ENCODE data around the gene GRM8.

GRM8 gene

DNA sequence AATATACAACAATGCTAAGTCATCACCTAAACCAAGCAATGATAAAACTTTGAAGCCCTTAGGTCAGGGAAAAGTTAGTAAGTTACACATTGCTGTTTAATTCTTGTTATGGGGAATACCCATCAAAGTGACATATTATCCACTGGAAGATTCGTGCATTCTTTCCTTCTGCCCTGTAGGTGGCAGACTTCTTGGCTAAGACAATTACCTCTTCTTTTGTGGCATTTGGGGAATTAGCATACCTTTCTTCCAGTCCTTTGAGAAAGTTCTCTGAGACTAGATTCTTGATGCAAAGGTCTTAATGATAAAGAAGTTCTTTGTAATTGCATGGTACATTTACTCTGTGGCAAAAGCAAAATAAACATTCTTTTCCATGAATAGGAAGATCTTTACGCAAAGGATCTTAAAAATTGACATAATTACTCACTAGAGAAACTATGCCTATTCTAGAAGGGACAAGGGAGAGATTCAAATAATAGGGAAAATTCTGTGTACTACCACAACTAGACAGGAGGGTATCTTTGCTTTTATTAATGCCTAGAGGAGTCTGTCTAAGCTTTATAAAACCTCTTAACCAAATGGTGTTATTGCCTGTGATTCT, 395.9 kb downstream of the GRM8 start:
- H3K27ac ChIP-seq (ENCODE audit: low read depth, low read length, poor library complexity, severe bottlenecking) = no peak overlapping the region
- no peaks in the 10 kb centered on the region for H3K9me3 ChIP-seq (ENCODE audit: low read length)
- H4K20me1 ChIP-seq (ENCODE audit: insufficient read depth, low read length) = 0 out of 2 replicates have a peak, but pooled peaks cover 5% of the 10 kb centered on the region
- no peaks in the 10 kb centered on the region for H3K27me3 ChIP-seq (ENCODE audit: insufficient read depth, low read length)
- TF ChIP-seq EZH2 (IDR thresholded peaks at IDR 0.05; ENCODE audit: borderline replicate concordance, low read length) = no peak
- TF ChIP-seq, protein P1, sequence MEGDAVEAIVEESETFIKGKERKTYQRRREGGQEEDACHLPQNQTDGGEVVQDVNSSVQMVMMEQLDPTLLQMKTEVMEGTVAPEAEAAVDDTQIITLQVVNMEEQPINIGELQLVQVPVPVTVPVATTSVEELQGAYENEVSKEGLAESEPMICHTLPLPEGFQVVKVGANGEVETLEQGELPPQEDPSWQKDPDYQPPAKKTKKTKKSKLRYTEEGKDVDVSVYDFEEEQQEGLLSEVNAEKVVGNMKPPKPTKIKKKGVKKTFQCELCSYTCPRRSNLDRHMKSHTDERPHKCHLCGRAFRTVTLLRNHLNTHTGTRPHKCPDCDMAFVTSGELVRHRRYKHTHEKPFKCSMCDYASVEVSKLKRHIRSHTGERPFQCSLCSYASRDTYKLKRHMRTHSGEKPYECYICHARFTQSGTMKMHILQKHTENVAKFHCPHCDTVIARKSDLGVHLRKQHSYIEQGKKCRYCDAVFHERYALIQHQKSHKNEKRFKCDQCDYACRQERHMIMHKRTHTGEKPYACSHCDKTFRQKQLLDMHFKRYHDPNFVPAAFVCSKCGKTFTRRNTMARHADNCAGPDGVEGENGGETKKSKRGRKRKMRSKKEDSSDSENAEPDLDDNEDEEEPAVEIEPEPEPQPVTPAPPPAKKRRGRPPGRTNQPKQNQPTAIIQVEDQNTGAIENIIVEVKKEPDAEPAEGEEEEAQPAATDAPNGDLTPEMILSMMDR (IDR thresholded peaks at IDR 0.05; ENCODE audit: low read length) = peak; percentile 91
- no peak overlapping the region for H3K4me2 ChIP-seq (ENCODE audit: low read length)
- no peak overlapping the region for H3K9ac ChIP-seq (ENCODE audit: low read length)
- no peaks in the 10 kb centered on the region for H3K79me2 ChIP-seq (ENCODE audit: insufficient read depth, low read length)
- H3K9me2 ChIP-seq (ENCODE audit: low read depth, low read length) = no peaks in the 10 kb centered on the region
- H3F3A ChIP-seq (ENCODE audit: insufficient read depth, low read length) = no peaks in the 10 kb centered on the region
- H2AFZ ChIP-seq (ENCODE audit: low read length) = no peak overlapping the region
- H3K4me3 ChIP-seq (ENCODE audit: low read depth, low read length, poor library complexity, severe bottlenecking) = no peak overlapping the region
- H3K36me3 ChIP-seq (ENCODE audit: insufficient read depth, low read length) = no peaks in the 10 kb centered on the region
- H3K4me1 ChIP-seq (ENCODE audit: insufficient read depth, low read length, severe bottlenecking) = no peaks in the 10 kb centered on the region

GRCh38 chr7:126845331-126845730, 407.4 kb downstream of the GRM8 start:
- Histone ChIP-seq H4K20me1 (ENCODE audit: insufficient read depth, low read length) (no peaks in the 10 kb centered on the region), H3K4me1 (ENCODE audit: insufficient read depth, low read length, severe bottlenecking) (no peaks in the 10 kb centered on the region), H3K27ac (ENCODE audit: low read depth, low read length, poor library complexity, severe bottlenecking) (no peak overlapping the region), H3K79me2 (ENCODE audit: insufficient read depth, low read length) (no peaks in the 10 kb centered on the region), H3K4me2 (ENCODE audit: low read length) (no peak overlapping the region), H2AFZ (ENCODE audit: low read length) (no peak overlapping the region), H3K4me3 (ENCODE audit: low read depth, low read length, poor library complexity, severe bottlenecking) (no peak overlapping the region), H3K9me3 (ENCODE audit: low read length) (no peaks in the 10 kb centered on the region), H3K27me3 (ENCODE audit: insufficient read depth, low read length) (no peaks in the 10 kb centered on the region), H3F3A (ENCODE audit: insufficient read depth, low read length) (no peaks in the 10 kb centered on the region), H3K9me2 (ENCODE audit: low read depth, low read length) (no peaks in the 10 kb centered on the region), H3K36me3 (ENCODE audit: insufficient read depth, low read length) (no peaks in the 10 kb centered on the region), H3K9ac (ENCODE audit: low read length) (no peak overlapping the region)
- TF ChIP-seq, protein P1 (IDR thresholded peaks at IDR 0.05; ENCODE audit: low read length) = no peak
- TF ChIP-seq EZH2 (IDR thresholded peaks at IDR 0.05; ENCODE audit: borderline replicate concordance, low read length) = no peak

DNA sequence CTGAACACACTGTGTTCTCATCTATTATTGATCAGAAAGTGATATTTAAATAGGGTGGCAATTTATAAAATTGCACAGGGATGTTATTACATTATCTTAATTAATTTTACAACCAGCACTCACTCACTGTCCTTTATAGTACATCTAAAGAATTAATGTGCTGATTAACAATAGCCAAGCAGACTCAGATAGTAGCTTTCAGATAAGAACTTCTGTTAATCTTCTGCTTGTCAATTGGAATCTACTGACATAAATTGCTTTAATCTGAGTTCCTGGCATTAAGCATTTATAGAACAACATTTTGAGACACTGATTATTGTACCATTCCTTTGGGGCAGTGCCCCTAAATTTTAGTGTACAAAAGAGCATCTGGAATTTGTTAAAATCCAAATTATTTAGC, 408.9 kb downstream of the GRM8 start:
- H4K20me1 ChIP-seq (ENCODE audit: insufficient read depth, low read length) = no peaks in the 10 kb centered on the region
- no peak overlapping the region for H3K9ac ChIP-seq (ENCODE audit: low read length)
- no peak overlapping the region for H3K4me2 ChIP-seq (ENCODE audit: low read length)
- no peaks in the 10 kb centered on the region for H3K9me3 ChIP-seq (ENCODE audit: low read length)
- no peaks in the 10 kb centered on the region for H3K4me1 ChIP-seq (ENCODE audit: insufficient read depth, low read length, severe bottlenecking)
- H3F3A ChIP-seq (ENCODE audit: insufficient read depth, low read length) = no peaks in the 10 kb centered on the region
- no peak for TF ChIP-seq EZH2 (IDR thresholded peaks at IDR 0.05; ENCODE audit: borderline replicate concordance, low read length)
- TF ChIP-seq, protein P1 (IDR thresholded peaks at IDR 0.05; ENCODE audit: low read length) = no peak
- H3K27me3 ChIP-seq (ENCODE audit: insufficient read depth, low read length) = no peaks in the 10 kb centered on the region
- H3K27ac ChIP-seq (ENCODE audit: low read depth, low read length, poor library complexity, severe bottlenecking) = no peak overlapping the region
- no peak overlapping the region for H3K4me3 ChIP-seq (ENCODE audit: low read depth, low read length, poor library complexity, severe bottlenecking)
- H3K9me2 ChIP-seq (ENCODE audit: low read depth, low read length) = no peaks in the 10 kb centered on the region
- H2AFZ ChIP-seq (ENCODE audit: low read length) = no peak overlapping the region
- no peaks in the 10 kb centered on the region for H3K79me2 ChIP-seq (ENCODE audit: insufficient read depth, low read length)
- H3K36me3 ChIP-seq (ENCODE audit: insufficient read depth, low read length) = no peaks in the 10 kb centered on the region
